Omental fat pad (tissue), 4 donors: ENCODE measurements around the gene MLNR. TPM values are rescaled to one million over a fixed set of nuclear protein-coding genes. Genes with fewer than 3 reads are reported as not detected.

Source experiments
- small RNA-seq: library from RNA; depleted of rRNA; stranded (forward); fragments of <200 nt; gene quantifications from one replicate; pipeline ENCODE3, GENCODE V24; 2016
- total RNA-seq, 4 donors: library from RNA; depleted of rRNA; stranded (reverse); fragments of >200 nt; gene quantifications; one replicate each; pipeline ENCODE4 v1.1.0, GENCODE V29; 2016

Gene MLNR
- total RNA-seq, 4 donors from 2014 or later, result 0.72 TPM; not detected in 3

Small RNAs within 50 kb of the gene (small RNA-seq; reads per million reads assigned to genes)
- gene COX7CP1, result not detected

Other genes starting within 250 kb of the MLNR start
- gene FNDC3A, start 244.4 kb upstream of the MLNR start, total RNA-seq, result 10 to 100 TPM; 53.7 to 59.8 (median 56.4) TPM
- 1 to 10 TPM; 4.5 to 9.6 (median 7.7) TPM for gene CDADC1, start 27.6 kb downstream of the MLNR start, total RNA-seq
- 10 to 100 TPM; 16.0 to 39.4 (median 25.7) TPM for gene CAB39L, start 223.7 kb downstream of the MLNR start, total RNA-seq
- 1 to 10 TPM; 5.6 to 9.6 (median 6.6) TPM for gene SETDB2, start 223.9 kb downstream of the MLNR start, total RNA-seq